Fibroblast of skin of left quadriceps (primary cell): ENCODE measurements around the gene EDC3.
A peak's percentile ranks its signal among the peaks of the same experiment; 100 is the strongest.
"Not testable (repeated sequence)": the region's sequence is repeated elsewhere in the genome, so short reads cannot be mapped to it uniquely, and the experiment has no call there.

Experiments used
- DNase-seq, 2 experiments: peaks; one replicate each; pipeline ENCODE4 v3.0.0-alpha.2; 2013; ENCODE audit warnings: low read depth in 2 of 2

EDC3 gene

GRCh38 chr15:74710319-74711094 is 14.7 kb upstream of the EDC3 start:
- no peak for DNase-seq

- DNase-seq, result no peak
Measured at GRCh38 chr15:74709892-74710291, 14.1 kb upstream of the EDC3 start.

- no peak for DNase-seq
Measured at GRCh38 chr15:74709011-74709410, 13.2 kb upstream of the EDC3 start.

GRCh38 chr15:74696808-74697207 is 984 bp upstream of the EDC3 start:
- no peak for DNase-seq

GRCh38 chr15:74696398-74696729 is 540 bp upstream of the EDC3 start:
- DNase-seq, result no peak

DNA sequence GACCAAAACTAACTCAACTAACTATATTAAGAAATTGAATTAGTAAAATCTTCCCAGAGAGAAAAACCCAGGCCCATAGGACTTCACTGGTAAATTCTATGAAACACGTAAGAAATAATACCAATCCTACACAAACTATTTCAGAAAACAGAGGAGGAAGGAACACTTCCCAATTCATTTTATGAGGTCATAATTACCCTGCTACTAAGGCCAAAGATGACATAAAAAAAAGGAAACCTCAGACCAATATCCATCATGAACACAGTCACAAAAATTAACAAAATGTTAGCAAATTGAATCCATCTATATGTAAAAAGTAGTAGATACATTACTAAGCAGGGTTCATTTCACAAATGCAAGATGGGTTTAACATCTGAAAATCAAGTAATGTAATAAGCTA is 3.5 kb downstream of the EDC3 start:
- no peak for DNase-seq

GRCh38 chr15:74683758-74684157 is 12.1 kb downstream of the EDC3 start:
- no peak for DNase-seq

DNA sequence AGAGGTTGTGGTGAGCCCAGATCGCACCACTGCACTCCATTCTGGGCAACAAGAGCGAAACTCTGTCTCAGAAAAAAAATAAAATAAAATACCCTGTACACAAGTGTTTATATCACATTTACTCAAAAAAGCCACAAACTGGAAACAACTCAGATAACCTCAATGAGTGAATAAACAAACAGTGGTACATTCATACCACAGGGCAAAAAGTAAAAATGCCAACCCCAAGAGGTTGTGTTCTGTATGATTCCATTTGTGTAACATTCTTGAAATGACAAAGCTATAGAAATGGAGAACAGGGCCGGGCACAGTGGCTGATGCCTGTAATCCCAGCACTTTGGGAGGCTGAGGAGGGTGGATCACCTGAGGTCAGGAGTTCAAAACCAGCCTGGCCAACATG is 12.9 kb downstream of the EDC3 start:
- no peak for DNase-seq

GRCh38 chr15:74680456-74680855 is 15.4 kb downstream of the EDC3 start:
- DNase-seq, result no peak

GRCh38 chr15:74676801-74677200 is 19.0 kb downstream of the EDC3 start:
- no peak for DNase-seq

- no peak for DNase-seq
Measured at GRCh38 chr15:74674161-74674560, 21.7 kb downstream of the EDC3 start.

- no peak for DNase-seq
Measured at GRCh38 chr15:74669627-74670026, 26.2 kb downstream of the EDC3 start.

DNA sequence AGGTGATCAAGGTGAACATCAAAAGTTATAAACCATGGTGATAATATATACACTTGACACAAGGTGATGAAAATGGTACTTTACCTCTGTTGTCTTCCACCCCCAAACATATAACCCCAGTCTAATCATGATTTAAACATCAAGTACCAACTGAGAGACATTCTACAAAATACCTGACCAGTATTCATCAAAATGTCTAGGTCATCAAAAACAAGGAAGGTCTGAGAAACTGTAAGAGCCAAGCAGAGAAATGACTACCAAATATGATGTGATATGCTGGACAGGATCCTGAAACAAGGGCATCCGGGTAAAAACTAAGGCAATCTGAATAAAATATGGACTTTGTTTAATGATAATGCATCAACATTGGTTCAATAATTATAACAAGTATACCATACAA is 27.8 kb downstream of the EDC3 start:
- DNase-seq, result no peak

DNA sequence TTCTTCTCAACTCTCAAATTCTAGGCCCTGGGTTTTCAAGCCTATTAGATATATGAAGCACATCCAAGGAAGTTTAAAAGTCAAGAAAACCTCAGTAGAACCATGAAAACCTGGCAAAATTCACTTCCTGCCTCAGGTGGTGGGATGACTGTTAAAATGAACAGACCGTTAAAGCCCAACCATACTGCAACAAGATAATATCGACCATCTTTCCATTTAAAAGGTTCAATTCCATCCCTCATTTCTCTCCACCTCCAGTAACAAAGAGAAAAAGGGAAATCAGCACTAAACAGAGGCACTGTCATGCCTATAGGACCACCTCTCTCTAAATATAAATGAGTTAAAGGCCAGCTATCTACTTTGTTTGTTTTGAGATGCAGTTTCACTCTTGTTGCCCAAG is 31.2 kb downstream of the EDC3 start:
- DNase-seq, result no peak

DNA sequence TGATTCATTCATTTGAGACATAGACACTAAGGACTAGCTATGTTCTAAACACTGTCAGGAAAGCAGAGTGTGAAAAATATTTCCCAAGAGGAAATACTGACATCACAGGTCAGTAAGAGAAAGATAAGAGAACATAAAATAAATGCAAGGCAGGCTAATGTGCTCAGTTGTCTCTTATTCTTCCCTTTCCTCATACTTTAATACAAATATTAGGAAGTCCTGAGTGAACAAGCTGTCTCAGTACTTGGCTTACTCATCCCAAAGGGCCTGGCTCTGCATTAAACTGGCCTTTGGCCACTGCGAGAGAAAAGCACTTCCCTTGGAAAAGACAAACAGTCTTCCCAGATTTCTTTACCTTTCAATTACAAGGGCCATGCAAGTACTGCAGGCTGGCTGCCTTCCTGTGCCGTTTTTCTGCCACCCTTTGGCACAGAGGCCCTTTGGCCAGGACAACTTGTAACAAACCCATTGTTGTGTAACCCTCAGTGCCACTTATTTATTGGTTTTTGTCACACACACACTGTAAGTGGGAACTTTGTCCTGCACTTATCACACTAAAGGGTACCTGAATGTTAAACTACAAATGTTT is 31.7 kb downstream of the EDC3 start:
- no peak for DNase-seq

DNA sequence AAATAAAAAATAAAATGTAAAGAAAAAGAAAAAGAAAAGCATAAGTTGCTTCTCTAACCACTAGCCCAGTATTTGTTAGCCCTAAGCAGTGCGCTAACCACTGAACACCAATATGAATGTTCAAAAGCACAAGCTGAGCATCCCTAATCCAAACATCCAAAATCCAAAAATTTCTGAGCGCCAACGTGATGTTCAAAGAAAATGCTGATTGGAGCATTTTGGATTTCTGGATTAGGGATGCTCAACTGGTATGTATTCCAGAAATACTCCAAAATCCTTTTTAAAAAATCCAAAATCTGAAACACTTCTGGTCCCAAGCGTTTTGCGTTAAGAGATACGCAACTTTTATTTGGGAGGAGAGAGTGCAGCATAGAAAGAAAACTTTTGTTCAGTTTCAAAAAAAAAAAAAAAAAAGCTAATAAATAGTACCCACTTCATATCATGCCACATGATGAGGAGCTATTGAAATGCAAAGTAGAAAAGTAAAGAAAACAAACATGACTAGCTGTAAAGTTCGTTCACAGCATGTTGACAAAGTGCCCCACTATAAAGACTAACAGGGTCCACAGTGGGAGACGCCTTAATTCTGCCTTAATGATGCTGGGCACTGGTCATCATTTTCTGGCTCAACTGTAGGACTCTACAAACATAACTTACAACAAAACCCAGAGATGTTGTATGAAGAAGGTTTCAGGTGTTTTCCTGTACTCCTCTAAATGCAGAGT is 32.4 kb downstream of the EDC3 start:
- no peak for DNase-seq

GRCh38 chr15:74662064-74662860 is 33.6 kb downstream of the EDC3 start:
- no peak for DNase-seq

DNA sequence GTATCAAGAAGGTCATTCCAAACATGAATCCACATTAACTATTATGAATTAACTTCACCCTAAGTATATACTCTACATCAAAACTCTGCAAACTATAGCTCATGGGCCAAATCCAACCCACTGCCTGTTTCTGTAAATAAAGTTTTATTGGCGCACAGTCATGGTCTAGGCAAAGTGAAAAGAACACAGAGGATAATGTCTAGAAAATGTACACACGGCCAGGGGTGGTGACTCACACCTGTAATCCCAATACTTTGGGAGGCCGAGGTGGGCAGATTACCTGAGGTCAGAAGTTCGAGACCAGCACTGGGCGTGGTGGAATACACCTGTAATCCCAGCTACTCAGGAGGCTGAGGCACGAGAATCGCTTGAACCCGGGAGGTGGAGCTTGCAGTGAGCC is 34.5 kb downstream of the EDC3 start:
- DNase-seq, result not testable (repeated sequence)

DNA sequence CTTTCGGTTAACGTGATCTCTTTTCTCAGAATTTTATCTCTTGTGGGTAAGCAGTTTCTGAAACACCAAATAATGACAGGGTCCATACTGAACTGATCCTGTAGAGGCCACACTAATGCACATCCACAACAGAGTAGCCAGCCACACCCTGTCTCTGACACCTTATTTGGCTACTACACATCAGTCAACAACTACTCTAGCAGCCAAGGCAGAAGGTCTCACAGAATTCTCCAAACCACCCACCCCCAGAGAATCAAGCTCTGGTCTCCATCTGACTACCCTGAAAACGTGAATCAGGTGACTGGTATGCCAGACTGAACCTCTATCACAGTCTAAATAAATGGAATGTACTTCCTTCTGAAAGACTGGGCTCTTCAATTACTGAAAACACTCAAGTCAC is 38.0 kb downstream of the EDC3 start:
- DNase-seq, result peak; percentile 18 to 26

DNA sequence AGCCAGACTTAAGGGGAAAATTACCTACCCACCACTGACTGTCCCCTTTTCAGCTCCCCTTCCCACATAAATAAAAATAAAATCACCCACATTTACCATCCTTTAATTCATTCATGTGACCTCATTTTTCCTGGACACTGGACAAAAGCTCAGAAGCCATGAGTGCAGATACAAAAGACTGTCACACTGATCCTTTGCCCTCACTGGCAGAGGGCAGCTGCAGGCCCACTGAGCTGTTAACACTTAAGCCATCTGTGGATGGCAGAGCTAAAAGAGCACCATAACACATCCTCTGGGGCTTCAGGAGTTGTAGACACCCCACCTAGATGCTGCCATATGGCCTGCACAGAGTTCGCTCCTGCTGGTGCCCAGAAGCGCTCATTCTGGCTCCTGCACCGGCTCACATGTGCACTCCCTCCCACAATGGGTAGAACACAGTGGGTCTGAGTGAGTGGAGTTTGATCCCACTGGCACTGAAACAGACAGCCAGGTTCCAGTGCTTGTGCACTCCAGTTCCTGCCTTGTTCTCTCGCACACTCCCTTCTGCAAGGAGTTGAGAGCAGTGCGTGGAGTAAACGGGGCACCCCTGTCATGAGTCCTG is 38.8 kb downstream of the EDC3 start:
- DNase-seq, result no peak

DNA sequence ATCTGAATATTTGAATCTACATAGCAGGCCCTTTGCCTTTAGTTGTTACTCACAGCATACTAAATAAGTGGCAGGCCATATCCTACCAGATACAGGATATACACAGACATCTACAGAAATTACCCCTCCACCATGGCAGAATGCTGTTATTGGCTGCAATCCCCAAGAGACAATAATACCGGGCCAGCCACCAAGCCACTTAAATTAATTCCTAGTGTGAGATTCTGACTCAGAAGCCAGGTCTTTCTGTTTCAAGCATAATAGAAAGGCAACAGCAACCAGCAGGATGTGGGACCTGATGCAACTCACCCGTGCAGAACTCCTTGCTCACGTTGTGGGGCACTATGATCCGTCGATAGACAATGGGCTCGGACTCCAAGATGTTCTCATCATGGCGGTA is 40.4 kb downstream of the EDC3 start:
- no peak for DNase-seq
